ENCODE data around the gene BTF3L4. TPM values are rescaled to one million over a fixed set of nuclear protein-coding genes. Genes with fewer than 3 reads are reported as not detected.
"Not testable (repeated sequence)": the region's sequence is repeated elsewhere in the genome, so short reads cannot be mapped to it uniquely, and the experiment has no call there.

BTF3L4 gene
- polyA plus RNA-seq (2012; ENCODE audit: insufficient read depth, insufficient read length): 68.7 TPM

GRCh38 chr1:52056163-52056936 lies at the start of gene BTF3L4:
Gene BTF3L4 (plus strand): TSS chr1:52056295. CDS start chr1:52059848, 3,553 bp downstream.
- peak; percentile 92 for DNase-seq (ENCODE audit: low read depth, low spot score)
- H3K4me3 ChIP-seq (ENCODE audit: low read length): peak within 1 kb of the TSS; percentile 71

- no peak for DNase-seq (ENCODE audit: low read depth, low spot score)
- H3K4me3 ChIP-seq (ENCODE audit: low read length): no peak overlapping the region
These were observed 48.7 kb upstream of the BTF3L4 start for GRCh38 chr1:52007215-52008002.

DNA sequence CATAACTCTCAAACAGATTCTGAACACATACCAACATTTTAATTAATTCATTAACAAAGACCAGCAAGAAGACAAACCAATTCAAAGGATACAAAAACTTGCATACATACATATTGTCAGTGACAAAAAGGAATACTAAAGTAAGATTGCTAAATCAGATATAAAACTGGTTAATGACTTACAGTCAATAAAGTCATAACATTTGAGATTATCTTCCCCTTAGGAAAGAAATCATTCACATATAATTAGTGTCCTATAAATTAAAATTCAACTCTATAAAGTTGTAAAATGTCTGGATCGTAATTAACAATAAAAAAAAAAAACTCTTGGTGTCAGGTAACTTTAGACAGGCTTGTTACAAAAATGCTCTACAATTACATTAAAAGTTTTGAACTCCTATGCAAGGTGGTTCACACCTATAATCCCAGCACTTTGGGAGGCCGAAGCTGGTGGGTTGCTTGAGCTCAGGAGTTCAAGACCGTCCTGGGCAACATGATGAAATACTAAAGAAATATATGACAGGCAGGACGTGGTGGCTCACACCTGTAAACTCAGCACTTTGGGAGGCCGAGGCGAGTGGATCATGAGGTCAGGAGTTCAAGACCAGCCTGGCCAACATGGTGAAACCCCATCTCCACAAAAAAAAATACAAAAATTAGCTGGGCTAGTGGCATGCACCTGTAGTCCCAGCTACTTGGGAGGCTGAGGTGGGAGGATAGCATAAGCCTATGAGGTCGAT lies 47.9 kb upstream of the BTF3L4 start:
- no peak for DNase-seq (ENCODE audit: low read depth, low spot score)
- no peak overlapping the region for H3K4me3 ChIP-seq (ENCODE audit: low read length)

DNA sequence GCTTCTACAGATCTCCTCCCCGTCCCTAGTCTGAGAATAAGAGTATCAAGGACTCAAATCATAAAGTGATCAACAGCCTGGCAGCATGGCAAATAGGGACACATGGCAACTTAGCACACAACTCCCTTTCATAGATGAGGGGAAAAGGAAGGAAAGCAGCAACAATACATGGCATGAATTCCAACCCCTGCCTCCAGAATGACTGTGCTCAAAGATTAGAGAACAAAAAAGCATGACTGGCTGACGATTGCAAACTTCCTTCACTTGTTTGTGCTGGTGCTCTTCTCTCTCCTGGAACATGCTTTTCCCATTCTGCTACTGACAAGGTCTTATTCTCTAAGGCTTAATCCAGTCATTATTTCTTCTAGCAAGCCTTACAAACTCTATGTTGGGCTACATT lies 34.0 kb upstream of the BTF3L4 start:
- H3K4me3 ChIP-seq (ENCODE audit: low read length): no peak overlapping the region
- DNase-seq (ENCODE audit: low read depth, low spot score): no peak

DNA sequence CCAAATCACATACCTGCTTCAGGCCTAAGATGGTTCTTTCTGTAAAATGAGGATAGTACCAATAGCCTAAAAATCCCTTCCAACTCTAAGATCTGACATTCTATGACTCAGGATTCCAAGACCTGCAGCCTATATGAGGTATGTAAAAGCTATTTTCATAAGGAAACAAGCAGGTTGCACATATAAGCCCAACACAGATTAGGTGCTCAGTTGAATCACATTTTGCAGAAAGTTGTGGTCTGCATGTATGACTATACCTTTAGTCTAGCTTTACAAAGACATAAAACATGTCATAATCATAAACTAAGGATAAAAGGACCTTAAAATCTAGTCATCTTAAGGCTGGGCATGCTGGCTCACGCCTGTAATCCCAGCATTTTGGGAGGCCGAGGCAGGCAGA lies 29.8 kb upstream of the BTF3L4 start:
- DNase-seq (ENCODE audit: low read depth, low spot score): no peak
- H3K4me3 ChIP-seq (ENCODE audit: low read length): no peak overlapping the region

DNA sequence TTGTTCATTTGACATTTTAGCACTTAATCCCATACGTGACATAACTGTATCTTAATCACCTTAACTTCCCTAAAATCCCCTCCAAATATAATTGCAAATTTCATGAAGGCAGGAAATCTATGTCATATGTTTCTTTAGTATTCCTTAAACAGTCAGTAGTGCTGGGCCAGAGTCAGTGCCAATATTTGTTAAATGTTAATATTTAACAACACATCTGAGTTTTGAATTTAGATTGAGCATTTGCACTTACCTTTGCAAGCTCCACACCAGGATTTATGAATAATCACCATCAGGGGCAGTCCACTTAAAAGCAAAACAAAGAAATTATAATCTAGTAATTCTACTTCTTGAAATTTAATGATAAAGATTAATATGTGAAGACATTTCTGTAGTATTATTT lies 27.8 kb upstream of the BTF3L4 start:
- DNase-seq (ENCODE audit: low read depth, low spot score): no peak
- no peak overlapping the region for H3K4me3 ChIP-seq (ENCODE audit: low read length)

DNA sequence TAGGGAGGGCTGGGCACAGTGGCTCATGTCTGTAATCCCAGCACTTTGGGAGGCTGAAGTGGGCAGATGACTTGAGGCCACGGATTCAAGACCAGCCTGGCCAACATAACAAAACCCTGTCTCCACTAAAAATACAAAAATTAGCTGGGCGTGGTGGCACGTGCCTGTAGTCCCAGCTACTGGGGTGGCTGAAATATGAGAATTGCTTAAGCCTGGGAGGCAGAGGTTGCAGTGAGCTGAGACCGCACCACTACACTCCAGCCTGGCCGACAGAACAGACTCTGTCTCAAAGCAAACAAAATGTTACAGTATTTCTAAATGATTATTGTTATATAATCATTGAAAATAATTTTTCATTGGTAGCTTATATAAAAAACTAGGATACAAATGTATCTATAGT lies 27.3 kb upstream of the BTF3L4 start:
- not testable (repeated sequence) for H3K4me3 ChIP-seq (ENCODE audit: low read length); DNase-seq (ENCODE audit: low read depth, low spot score)

GRCh38 chr1:52032124-52032784 lies 23.8 kb upstream of the BTF3L4 start:
- DNase-seq (ENCODE audit: low read depth, low spot score): no peak

DNA sequence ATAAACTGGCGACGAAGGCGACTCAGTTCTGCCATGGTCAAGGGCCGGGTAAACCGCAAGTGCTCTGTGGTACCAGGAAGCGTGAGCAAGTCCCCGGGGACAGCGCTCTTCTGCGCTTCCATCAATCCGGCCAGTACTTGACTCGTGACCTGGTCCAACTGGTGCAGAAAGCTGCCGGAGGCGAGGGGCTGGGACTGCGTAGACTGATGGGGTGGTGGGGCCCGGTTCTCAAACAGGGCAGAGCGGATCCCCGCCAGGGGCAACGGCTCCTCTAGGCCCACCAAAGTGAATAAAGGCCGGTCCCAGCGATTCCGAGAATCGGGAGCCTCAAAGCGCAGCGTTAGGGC lies 23.3 kb upstream of the BTF3L4 start:
- DNase-seq (ENCODE audit: low read depth, low spot score): no peak
- H3K4me3 ChIP-seq (ENCODE audit: low read length): peak overlapping the region; percentile 97

More at GRCh38 chr1:52032124-52032784, 23.8 kb upstream of the BTF3L4 start:
- H3K4me3 ChIP-seq (ENCODE audit: low read length): peak overlapping the region; percentile 97

GRCh38 chr1:52033190-52034049 lies 22.7 kb upstream of the BTF3L4 start, which contains the start of gene KTI12:
Gene KTI12 (minus strand): TSS chr1:52033810. CDS start chr1:52033761, 49 bp downstream.
- peak within 1 kb of the TSS; percentile 97 for H3K4me3 ChIP-seq (ENCODE audit: low read length)
- peak; percentile 93 for DNase-seq (ENCODE audit: low read depth, low spot score)

DNA sequence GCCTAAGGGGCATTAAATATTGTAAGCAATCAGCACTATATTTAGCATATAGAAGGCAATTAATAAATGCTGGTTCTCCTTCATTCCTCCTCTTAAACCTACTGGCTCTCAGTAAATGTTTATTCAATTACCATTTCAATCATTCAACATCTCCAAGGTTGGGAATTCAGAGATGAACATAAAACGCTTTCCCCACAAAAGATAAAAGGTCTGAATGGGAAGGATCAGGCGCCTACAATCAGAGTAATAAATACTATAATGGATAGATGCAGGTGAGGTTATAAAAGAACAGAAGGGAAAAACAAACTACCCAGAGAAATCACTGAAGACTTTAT lies 22.1 kb upstream of the BTF3L4 start:
- peak overlapping the region; percentile 97 for H3K4me3 ChIP-seq (ENCODE audit: low read length)
- no peak for DNase-seq (ENCODE audit: low read depth, low spot score)

DNA sequence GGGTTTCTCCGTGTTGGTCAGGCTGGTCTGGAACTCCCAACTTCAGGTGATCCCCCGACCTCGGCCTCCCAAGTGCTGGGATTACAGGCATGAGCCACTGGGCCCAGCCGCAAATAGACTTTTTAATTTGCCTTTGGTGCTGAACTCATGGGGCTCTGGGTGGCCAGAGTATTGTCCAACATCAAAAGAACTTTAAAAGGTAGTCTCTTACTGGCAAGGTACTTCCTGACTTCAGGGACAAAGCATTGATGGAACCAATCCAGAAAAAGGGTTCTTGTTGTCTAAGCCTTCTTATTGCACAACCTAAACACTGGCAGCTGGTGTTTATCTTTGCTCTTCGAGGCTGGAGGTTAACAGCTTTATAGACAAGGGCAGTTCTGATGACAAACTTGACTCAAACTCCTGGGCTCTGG lies 18.7 kb upstream of the BTF3L4 start:
- no peak overlapping the region for H3K4me3 ChIP-seq (ENCODE audit: low read length)
- DNase-seq (ENCODE audit: low read depth, low spot score): no peak

GRCh38 chr1:52037909-52038308 lies 18.2 kb upstream of the BTF3L4 start:
- no peak overlapping the region for H3K4me3 ChIP-seq (ENCODE audit: low read length)
- DNase-seq (ENCODE audit: low read depth, low spot score): no peak

- no peak for DNase-seq (ENCODE audit: low read depth, low spot score)
- no peak overlapping the region for H3K4me3 ChIP-seq (ENCODE audit: low read length)
These were observed 14.4 kb upstream of the BTF3L4 start for GRCh38 chr1:52041551-52042185.

- no peak overlapping the region for H3K4me3 ChIP-seq (ENCODE audit: low read length)
- no peak for DNase-seq (ENCODE audit: low read depth, low spot score)
These were observed 10.9 kb upstream of the BTF3L4 start for GRCh38 chr1:52045236-52045635.

DNA sequence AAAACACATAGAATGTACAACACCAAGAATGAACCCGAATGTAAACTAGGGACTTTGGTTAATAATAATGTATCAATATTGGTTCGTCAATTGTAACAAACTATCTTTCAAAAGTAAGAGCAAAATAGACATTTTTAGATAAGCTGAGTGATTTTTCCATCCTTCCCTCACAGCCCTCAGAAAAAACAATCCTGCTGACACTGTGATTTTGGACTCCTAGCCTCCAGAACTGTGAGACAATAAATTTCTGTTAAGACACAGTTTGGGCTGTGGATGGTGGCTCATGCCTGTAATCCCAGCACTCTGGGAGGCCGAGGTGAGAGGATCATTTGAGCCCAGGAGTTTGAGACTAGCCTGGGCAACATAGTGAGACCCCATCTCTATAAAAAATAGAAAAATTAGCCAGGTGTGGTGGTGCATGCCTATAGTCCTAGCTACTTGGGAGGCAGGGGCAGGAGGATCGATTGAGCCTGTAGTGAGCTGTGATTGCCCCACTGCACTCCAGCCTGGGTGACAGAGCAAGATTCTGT lies 10.4 kb upstream of the BTF3L4 start:
- DNase-seq (ENCODE audit: low read depth, low spot score); H3K4me3 ChIP-seq (ENCODE audit: low read length): not testable (repeated sequence)

DNA sequence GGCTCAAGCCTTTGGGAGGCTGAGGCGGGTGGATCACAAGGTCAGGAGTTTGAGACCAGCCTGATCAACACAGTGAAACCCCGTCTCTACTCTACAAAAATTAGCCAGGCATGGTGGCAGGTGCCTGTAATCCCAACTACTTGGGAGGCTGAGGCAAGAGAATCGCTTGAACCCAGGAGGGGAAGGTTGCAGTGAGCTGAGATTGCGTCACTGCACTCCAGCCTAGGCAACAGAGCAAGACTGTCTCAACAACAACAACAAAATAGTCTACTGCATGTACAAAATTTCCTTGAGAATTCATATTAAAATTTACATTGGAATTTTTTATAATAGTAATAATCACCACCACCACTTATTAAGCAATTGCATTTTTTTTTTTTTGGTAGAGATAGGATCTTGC lies 6.8 kb upstream of the BTF3L4 start:
- H3K4me3 ChIP-seq (ENCODE audit: low read length); DNase-seq (ENCODE audit: low read depth, low spot score): not testable (repeated sequence)

DNA sequence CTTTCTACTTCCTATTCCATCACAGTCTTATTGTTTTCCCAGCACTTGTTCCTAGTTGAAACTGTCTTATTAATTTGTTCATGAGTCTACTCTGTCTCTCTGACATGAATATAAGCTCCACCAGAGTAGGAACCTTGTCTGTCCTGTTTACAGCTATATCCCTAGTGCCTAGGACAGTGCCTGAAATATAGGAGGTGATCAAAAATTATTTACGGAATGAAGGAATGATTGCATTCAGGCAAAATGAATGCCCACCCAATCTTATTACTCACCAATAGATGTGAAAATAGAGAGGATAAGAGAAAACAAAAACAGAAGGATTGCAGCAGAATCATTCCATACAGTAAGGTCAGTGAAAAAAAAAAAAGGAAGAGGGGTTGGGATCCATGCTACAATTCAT lies 2.2 kb upstream of the BTF3L4 start:
- H3K4me3 ChIP-seq (ENCODE audit: low read length): peak overlapping the region; percentile 71
- no peak for DNase-seq (ENCODE audit: low read depth, low spot score)
